Erythroblast (primary cell): ENCODE results near the gene SOCS1.
A peak's percentile ranks its signal among the peaks of the same experiment; 100 is the strongest.

Source experiments
- GATA1 ChIP-seq: IDR thresholded peaks from 2 replicates; pipeline ENCODE4 v1.6.1; 2011; ENCODE audit warnings: low read depth, mild to moderate bottlenecking, control low read depth, low read length, moderate library complexity
- POLR2A ChIP-seq: IDR thresholded peaks from 2 replicates; pipeline ENCODE4 v1.6.1; 2011; ENCODE audit warnings: mild to moderate bottlenecking, low read length

DNA sequence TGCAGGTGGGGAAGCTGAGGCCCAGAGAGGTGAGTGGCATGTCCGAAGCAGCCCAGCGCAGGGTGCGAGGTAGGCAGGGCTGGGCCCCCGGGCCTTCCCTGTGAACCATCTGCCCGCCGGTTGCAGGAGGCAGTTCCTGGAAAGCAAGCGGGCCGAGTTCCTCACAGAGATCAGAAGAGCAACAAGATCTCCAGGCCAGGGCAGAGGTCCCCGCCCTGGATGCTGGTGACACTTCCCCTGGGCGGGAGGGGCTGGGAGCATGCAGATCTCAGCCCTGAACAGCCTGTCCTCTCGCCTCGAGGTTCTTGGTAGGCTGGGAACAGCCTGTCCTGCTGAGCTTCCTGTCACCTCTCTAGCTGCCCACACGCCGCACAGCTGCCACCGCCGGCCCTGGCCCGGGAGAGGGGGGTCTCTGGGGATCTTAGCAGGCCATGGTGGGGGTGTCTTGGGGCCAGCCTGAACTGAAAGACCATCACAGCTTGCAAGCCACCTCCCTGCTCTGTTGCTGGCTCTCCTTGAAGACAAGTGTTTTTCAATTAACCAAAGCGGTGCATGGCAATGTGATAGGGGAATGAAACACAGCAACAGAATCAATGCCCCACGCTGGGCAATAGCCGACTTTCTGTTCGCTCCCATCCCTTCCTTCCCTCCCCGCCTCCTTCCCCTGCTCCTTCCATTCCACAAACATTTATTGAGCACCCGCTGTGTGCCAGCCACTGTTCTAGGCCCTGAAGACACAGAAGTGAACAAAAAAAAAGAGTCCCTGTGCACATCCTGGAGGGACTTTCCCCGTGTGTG is 31.7 kb downstream of the SOCS1 start:
- TF ChIP-seq POLR2A: peak; percentile 78
- no peak for TF ChIP-seq GATA1
